ENCODE data around the gene TUBGCP2. TPM values are rescaled to one million over a fixed set of nuclear protein-coding genes. Genes with fewer than 3 reads are reported as not detected.

Gene TUBGCP2
- total RNA-seq, 4 donors from 2014 or later, result 41.1 to 75.7 (median 43.5) TPM

DNA sequence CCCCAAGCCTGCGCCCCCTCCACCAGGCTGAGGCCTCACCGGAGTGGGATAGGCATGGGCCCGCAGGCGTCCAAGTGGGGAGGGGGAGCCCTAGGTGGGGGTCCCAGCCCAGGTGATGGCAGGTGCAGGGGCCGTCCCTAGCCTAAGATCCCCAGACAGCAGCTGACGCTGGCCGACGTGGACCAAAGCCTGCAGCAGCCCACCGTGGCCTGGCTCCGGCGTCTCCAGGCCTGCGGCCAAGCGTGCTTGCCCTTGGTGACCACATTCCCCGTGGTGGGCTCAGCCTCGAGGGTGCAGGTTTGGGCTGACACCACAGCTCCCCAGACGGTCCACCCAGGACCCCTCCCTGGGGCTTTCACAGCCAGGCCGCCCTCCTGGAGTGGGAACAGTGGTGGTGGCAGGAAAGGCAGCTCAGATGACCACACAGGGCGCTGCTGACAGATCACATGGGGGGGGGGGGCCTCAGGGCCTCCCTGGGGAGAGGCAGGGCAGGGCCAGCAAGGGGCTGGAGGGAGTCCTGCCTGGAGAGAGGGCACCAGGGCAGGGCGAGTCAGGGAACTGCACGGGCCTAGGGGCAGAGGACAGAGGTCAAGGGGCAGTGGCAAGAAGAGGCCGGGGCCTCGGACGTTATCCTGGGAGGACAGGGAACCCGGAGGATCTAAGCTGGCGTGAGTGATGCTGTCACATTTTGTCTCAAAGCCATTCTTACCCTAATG, 31.2 kb downstream of the TUBGCP2 start:
- TF ChIP-seq, protein P1, sequence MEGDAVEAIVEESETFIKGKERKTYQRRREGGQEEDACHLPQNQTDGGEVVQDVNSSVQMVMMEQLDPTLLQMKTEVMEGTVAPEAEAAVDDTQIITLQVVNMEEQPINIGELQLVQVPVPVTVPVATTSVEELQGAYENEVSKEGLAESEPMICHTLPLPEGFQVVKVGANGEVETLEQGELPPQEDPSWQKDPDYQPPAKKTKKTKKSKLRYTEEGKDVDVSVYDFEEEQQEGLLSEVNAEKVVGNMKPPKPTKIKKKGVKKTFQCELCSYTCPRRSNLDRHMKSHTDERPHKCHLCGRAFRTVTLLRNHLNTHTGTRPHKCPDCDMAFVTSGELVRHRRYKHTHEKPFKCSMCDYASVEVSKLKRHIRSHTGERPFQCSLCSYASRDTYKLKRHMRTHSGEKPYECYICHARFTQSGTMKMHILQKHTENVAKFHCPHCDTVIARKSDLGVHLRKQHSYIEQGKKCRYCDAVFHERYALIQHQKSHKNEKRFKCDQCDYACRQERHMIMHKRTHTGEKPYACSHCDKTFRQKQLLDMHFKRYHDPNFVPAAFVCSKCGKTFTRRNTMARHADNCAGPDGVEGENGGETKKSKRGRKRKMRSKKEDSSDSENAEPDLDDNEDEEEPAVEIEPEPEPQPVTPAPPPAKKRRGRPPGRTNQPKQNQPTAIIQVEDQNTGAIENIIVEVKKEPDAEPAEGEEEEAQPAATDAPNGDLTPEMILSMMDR (IDR thresholded peaks at IDR 0.05), result no peak
- TF ChIP-seq POLR2A (IDR thresholded peaks at IDR 0.05), result no peak
- WGBS, 2 donors, result 57 to 63% methylated on average over 13 to 24 of the region's 25 CpGs
- no peak overlapping the region for H3K4me3 ChIP-seq (ENCODE audit: low read depth, poor library complexity, severe bottlenecking)
- intact Hi-C loops (cut with DNase I; ENCODE audit: low total_unique reads), result no loop called here
- DNase-seq (ENCODE audit: low spot score in 2 of 2), result no peak

DNA sequence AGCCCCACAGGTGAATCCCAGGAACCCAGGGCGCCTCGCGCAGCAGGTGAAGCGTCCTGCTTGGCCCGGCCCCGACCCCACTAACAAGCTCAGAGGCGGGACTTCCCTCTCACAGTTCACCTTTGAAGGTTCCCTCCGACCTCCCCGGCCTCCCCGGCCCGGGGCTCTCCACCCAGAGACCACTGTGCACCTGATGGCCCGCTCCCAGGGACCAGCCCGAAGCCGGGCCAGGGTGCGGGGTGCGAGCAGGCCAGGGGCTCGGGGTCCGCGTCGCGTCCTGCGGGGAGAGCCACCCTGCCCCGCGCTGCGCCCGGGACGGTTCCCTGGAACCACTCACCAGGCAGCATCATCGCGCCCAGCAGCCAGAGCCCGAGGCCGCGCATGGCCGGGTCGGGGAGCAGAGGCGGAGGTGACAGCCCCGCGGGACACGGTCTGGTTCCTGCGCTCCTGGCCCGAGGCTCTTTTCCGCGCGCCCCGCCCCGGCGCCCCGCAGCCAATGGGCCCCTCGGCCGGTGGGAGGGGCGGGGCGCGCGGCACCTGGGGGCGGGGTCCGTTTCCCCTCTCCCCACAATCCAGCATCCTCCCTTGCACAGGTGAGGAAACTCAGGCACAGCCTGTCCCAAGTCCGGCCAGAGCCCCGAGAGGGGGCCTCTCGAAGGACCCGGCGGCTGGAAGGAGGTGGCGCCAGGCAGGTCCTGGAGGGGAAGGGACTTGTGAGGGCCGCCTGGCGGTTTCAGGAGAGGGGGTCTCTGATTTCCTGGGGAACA, 32.1 kb downstream of the TUBGCP2 start, which contains the start of gene ADAM8:
Gene ADAM8, minus strand, starts transcription at position 434 of the 767 bp plus-strand sequence. Its CDS starts 51 bp downstream, at position 383.
- intact Hi-C loops (cut with DNase I; ENCODE audit: low total_unique reads), result no loop called here
- WGBS, 2 donors, result 5 to 6% methylated on average over 31 to 42 of the region's 63 CpGs
- no peak for DNase-seq (ENCODE audit: low spot score in 2 of 2)
- TF ChIP-seq, protein P1 (IDR thresholded peaks at IDR 0.05), result no peak
- TF ChIP-seq POLR2A (IDR thresholded peaks at IDR 0.05), result no peak
- H3K4me3 ChIP-seq (ENCODE audit: low read depth, poor library complexity, severe bottlenecking), result no peak within 1 kb of the TSS

DNA sequence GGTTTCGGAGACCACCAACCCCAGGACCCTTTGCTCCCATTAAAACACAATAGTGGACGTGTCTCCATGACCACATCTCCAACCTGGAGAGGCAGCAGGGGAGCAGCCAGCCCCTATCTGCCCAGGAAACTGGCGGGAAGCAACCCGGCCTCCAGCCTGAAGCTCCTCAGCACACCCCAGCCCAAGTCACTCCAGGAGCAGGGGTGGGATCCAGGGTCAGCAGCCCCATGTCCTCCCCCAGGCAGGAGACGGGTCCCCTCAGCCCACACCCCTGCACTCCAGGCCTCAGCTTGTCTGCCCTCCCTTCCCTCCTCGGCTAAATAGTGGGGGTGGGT, 32.6 kb downstream of the TUBGCP2 start:
- WGBS, 2 donors, result 14 to 17% methylated on average over 4 to 6 of the region's 6 CpGs
- no peak overlapping the region for H3K4me3 ChIP-seq (ENCODE audit: low read depth, poor library complexity, severe bottlenecking)
- no peak for TF ChIP-seq POLR2A (IDR thresholded peaks at IDR 0.05)
- TF ChIP-seq, protein P1 (IDR thresholded peaks at IDR 0.05), result no peak
- no peak for DNase-seq (ENCODE audit: low spot score in 2 of 2)
- intact Hi-C loops (cut with DNase I; ENCODE audit: low total_unique reads), result no loop called here

DNA sequence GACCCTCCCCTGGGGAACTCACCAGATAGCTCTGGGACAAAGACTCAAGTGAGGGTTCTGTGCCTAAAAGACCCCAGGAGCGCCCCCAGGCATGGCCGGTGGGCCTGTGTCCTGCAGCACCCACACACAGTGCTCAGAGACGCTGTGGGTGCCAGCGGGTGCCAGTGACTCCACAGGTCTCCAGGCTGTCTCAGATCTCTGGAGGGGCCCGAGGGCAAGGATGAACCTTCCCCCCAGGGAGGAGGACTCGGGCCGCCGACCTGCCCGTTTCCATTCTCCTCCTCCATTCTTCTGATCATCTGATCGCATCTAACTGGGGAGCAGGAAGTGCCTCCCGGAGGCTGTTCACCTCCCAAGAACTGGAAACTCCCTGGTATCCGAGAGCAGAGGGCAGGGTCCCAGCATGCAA, 33.0 kb downstream of the TUBGCP2 start:
- TF ChIP-seq POLR2A (IDR thresholded peaks at IDR 0.05), result no peak
- TF ChIP-seq, protein P1 (IDR thresholded peaks at IDR 0.05), result no peak
- no peak overlapping the region for H3K4me3 ChIP-seq (ENCODE audit: low read depth, poor library complexity, severe bottlenecking)
- 1 to 21% methylated on average over 8 to 12 of the region's 12 CpGs for WGBS, 2 donors
- intact Hi-C loops (cut with DNase I; ENCODE audit: low total_unique reads), result no loop called here
- no peak for DNase-seq (ENCODE audit: low spot score in 2 of 2)

DNA sequence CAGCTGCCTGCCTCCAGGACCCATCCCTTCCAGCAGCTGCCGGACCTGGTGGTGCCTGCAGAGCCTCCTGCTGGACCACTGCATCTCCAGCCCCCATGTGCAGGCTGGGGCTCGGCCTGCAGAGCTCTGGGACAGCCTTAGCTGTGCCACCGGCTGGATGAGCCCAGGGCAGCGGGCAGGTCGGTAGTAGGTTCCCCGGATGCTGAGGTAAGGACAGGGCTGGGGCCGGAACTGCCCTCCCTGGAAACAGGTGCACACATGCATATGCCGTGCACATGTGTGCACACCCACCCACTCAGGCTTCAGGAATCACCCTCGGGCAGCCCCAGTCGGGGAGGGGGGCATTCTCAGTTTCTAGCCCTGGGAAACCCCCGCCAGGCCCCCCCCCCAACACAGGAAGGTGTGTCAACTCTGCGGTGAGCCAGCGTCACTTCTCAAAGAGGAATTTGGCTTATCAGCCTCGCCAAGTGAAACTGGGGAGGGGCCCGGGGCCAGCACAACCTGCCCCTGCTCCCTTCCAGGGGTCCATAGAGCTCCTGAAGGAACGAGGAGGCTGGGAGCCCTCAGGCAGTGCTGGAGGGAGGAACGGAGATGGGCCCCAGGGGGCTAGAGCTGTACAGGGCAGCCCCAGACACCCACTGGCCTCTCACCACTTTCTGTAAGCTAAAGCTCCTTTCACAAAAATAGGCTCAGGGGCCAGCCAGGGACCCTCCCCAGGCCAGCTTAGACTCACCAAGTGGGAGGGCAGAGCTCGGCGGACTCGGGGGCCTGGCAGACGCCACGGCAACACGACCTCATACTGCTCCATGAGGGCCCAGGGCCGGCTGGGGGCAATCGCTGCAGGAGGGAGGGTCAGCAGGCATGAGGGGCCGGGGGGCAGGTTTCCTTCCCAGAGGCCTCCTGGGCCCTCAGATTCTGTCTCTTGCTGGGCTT, 33.7 kb downstream of the TUBGCP2 start:
- no peak overlapping the region for H3K4me3 ChIP-seq (ENCODE audit: low read depth, poor library complexity, severe bottlenecking)
- no peak for DNase-seq (ENCODE audit: low spot score in 2 of 2)
- TF ChIP-seq, protein P1 (IDR thresholded peaks at IDR 0.05), result no peak
- TF ChIP-seq POLR2A (IDR thresholded peaks at IDR 0.05), result no peak
- intact Hi-C loops (cut with DNase I; ENCODE audit: low total_unique reads), result no loop called here
- WGBS, 2 donors, result 28 to 29% methylated on average over 11 to 24 of the region's 26 CpGs
